Peyer's patch (tissue), 4 donors: ENCODE results near the gene HPSE2.

Source experiments
- POLR2A ChIP-seq, 2 donors: fragments of 450-650 bp; IDR thresholded peaks; one replicate each; pipeline ENCODE4 v1.5.1; 2017; ENCODE audit warnings: antibody characterized with exemption in 2 of 2, mild to moderate bottlenecking in 2 of 2, moderate library complexity in 2 of 2
- TF ChIP-seq, protein P1 (sequence below), 6 experiments: fragments of 450-650 bp in 4 of 6; fragments of 200-600 bp in 2 of 6; sonication (generic) in 1 of 6; IDR thresholded peaks; one replicate each; pipeline ENCODE4 v1.5.1; 2017 to 2019; ENCODE audit warnings: antibody characterized with exemption in 6 of 6, mild to moderate bottlenecking in 3 of 6, moderate library complexity in 1 of 6

DNA sequence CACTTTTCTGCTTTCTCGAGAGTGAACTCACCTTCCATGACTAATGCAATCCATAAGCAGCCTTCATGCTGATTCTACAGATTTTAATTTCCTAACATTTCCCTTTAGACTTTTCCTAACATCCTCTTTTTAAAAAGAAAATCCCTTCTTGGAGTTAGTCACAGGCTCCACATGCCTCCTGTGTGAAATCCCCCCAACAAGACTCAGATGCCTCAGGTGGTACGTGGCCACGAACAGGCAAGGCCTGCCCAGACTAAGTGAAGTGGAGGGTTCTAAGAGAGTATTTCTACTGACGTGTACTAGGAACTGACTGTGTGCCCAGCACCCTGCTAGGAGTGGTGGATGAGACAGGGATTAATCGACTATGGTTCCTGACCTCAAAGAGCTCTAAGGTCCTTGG is 663.1 kb downstream of the HPSE2 start:
- TF ChIP-seq, protein P1, sequence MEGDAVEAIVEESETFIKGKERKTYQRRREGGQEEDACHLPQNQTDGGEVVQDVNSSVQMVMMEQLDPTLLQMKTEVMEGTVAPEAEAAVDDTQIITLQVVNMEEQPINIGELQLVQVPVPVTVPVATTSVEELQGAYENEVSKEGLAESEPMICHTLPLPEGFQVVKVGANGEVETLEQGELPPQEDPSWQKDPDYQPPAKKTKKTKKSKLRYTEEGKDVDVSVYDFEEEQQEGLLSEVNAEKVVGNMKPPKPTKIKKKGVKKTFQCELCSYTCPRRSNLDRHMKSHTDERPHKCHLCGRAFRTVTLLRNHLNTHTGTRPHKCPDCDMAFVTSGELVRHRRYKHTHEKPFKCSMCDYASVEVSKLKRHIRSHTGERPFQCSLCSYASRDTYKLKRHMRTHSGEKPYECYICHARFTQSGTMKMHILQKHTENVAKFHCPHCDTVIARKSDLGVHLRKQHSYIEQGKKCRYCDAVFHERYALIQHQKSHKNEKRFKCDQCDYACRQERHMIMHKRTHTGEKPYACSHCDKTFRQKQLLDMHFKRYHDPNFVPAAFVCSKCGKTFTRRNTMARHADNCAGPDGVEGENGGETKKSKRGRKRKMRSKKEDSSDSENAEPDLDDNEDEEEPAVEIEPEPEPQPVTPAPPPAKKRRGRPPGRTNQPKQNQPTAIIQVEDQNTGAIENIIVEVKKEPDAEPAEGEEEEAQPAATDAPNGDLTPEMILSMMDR (IDR thresholded peaks at IDR 0.05), result no peak
- no peak for TF ChIP-seq POLR2A (IDR thresholded peaks at IDR 0.05)
